ENCODE measurements around the gene CYP4Z1.
"Not testable (repeated sequence)": the region's sequence is repeated elsewhere in the genome, so short reads cannot be mapped to it uniquely, and the experiment has no call there.

Gene CYP4Z1

GRCh38 chr1:47126997-47127396 is 60.0 kb downstream of the CYP4Z1 start:
- DNase-seq (ENCODE audit: low read depth in 2 of 2), result not testable (repeated sequence)

- DNase-seq (ENCODE audit: low read depth in 2 of 2), result no peak
Measured at GRCh38 chr1:47128221-47128620, 61.2 kb downstream of the CYP4Z1 start.

GRCh38 chr1:47128854-47129253 is 61.8 kb downstream of the CYP4Z1 start:
- DNase-seq (ENCODE audit: low read depth in 2 of 2), result not testable (repeated sequence)

- DNase-seq (ENCODE audit: low read depth in 2 of 2), result not testable (repeated sequence)
Measured at GRCh38 chr1:47129489-47130230, 62.6 kb downstream of the CYP4Z1 start.

- not testable (repeated sequence) for DNase-seq (ENCODE audit: low read depth in 2 of 2)
Measured at GRCh38 chr1:47132665-47133064, 65.6 kb downstream of the CYP4Z1 start.

- DNase-seq (ENCODE audit: low read depth in 2 of 2), result no peak
Measured at GRCh38 chr1:47137198-47137597, 70.2 kb downstream of the CYP4Z1 start, which contains the start of gene CYP4A22. Gene CYP4A22 (plus strand): TSS chr1:47137441. CDS start chr1:47137486, 45 bp downstream.

GRCh38 chr1:47137925-47138615 is 71.0 kb downstream of the CYP4Z1 start:
- no peak for DNase-seq (ENCODE audit: low read depth in 2 of 2)

GRCh38 chr1:47140358-47140757 is 73.3 kb downstream of the CYP4Z1 start:
- DNase-seq (ENCODE audit: low read depth in 2 of 2), result not testable (repeated sequence)

GRCh38 chr1:47143654-47144053 is 76.6 kb downstream of the CYP4Z1 start:
- not testable (repeated sequence) for DNase-seq (ENCODE audit: low read depth in 2 of 2)

- DNase-seq (ENCODE audit: low read depth in 2 of 2), result not testable (repeated sequence)
Measured at GRCh38 chr1:47146495-47146894, 79.5 kb downstream of the CYP4Z1 start.

- DNase-seq (ENCODE audit: low read depth in 2 of 2), result no peak
Measured at GRCh38 chr1:47147047-47147785, 80.2 kb downstream of the CYP4Z1 start.

GRCh38 chr1:47149162-47149561 is 82.1 kb downstream of the CYP4Z1 start:
- not testable (repeated sequence) for DNase-seq (ENCODE audit: low read depth in 2 of 2)

- not testable (repeated sequence) for DNase-seq (ENCODE audit: low read depth in 2 of 2)
Measured at GRCh38 chr1:47156457-47156856, 89.4 kb downstream of the CYP4Z1 start.

GRCh38 chr1:47157957-47158356 is 90.9 kb downstream of the CYP4Z1 start:
- DNase-seq (ENCODE audit: low read depth in 2 of 2), result not testable (repeated sequence)

- no peak for DNase-seq (ENCODE audit: low read depth in 2 of 2)
Measured at GRCh38 chr1:47160716-47161115, 93.7 kb downstream of the CYP4Z1 start.

GRCh38 chr1:47161298-47162040 is 94.4 kb downstream of the CYP4Z1 start:
- no peak for DNase-seq (ENCODE audit: low read depth in 2 of 2)

- no peak for DNase-seq (ENCODE audit: low read depth in 2 of 2)
Measured at GRCh38 chr1:47164552-47164951, 97.5 kb downstream of the CYP4Z1 start.
